H9 (cell line): Measurements from ENCODE around the gene STARD7. TPM values are rescaled to one million over a fixed set of nuclear protein-coding genes. Genes with fewer than 3 reads are reported as not detected.

ENCODE experiments used
- DNase-seq: peaks from one replicate; pipeline ENCODE4 v3.0.0-alpha.2; 2017
- H2AFZ ChIP-seq: one replicate; pipeline ENCODE4 v1.6.1; 2013; ENCODE audit warnings: mild to moderate bottlenecking, low read length, control low read depth, moderate library complexity
- H2AK5ac ChIP-seq: 2 replicates; pipeline ENCODE4 v1.6.1; 2013; ENCODE audit warnings: low read length, control low read depth, mixed read lengths; ENCODE audit not compliant: insufficient read length
- H2BK120ac ChIP-seq: one replicate; pipeline ENCODE4 v1.6.1; 2013; ENCODE audit warnings: low read depth, mild to moderate bottlenecking, low read length, control low read depth, inconsistent platforms; ENCODE audit not compliant: poor library complexity, severe bottlenecking
- H2BK12ac ChIP-seq: 2 replicates; pipeline ENCODE4 v1.6.1; 2013; ENCODE audit warnings: low read length, control low read depth, mixed read lengths, low read depth; ENCODE audit not compliant: insufficient read length
- H2BK15ac ChIP-seq: 2 replicates; pipeline ENCODE4 v1.6.1; 2013; ENCODE audit warnings: low read depth, low read length, control low read depth
- H2BK20ac ChIP-seq: one replicate; pipeline ENCODE4 v1.6.1; 2013; ENCODE audit warnings: low read depth, mild to moderate bottlenecking, low read length, control low read depth, inconsistent platforms; ENCODE audit not compliant: poor library complexity, severe bottlenecking
- H2BK5ac ChIP-seq: 2 replicates; pipeline ENCODE4 v1.6.1; 2013; ENCODE audit warnings: low read length, control low read depth, mixed read lengths; ENCODE audit not compliant: insufficient read length
- H3K14ac ChIP-seq: 2 replicates; pipeline ENCODE4 v1.6.1; 2013; ENCODE audit warnings: low read length, control low read depth; ENCODE audit not compliant: insufficient read depth
- H3K18ac ChIP-seq: 2 replicates; pipeline ENCODE4 v1.6.1; 2013; ENCODE audit warnings: low read depth, mild to moderate bottlenecking, mixed read lengths, low read length, control low read depth; ENCODE audit not compliant: insufficient read length
- H3K23ac ChIP-seq: 2 replicates; pipeline ENCODE4 v1.6.1; 2013; ENCODE audit warnings: low read length, control low read depth, mixed read lengths, low read depth; ENCODE audit not compliant: insufficient read length
- H3K23me2 ChIP-seq: 2 replicates; pipeline ENCODE4 v1.6.1; 2013; ENCODE audit warnings: low read depth, mild to moderate bottlenecking, mixed read lengths, low read length, control low read depth; ENCODE audit not compliant: insufficient read length, poor library complexity, severe bottlenecking
- H3K27ac ChIP-seq: 2 replicates; pipeline ENCODE4 v1.5.1; 2013; ENCODE audit warnings: low read length, control low read depth, mixed read lengths, low read depth; ENCODE audit not compliant: insufficient read length
- H3K27me3 ChIP-seq: 2 replicates; pipeline ENCODE4 v1.6.1; 2013; ENCODE audit warnings: low read length, control low read depth, inconsistent platforms; ENCODE audit not compliant: insufficient read depth
- H3K4ac ChIP-seq: 2 replicates; pipeline ENCODE4 v1.6.1; 2013; ENCODE audit warnings: low read depth, mild to moderate bottlenecking, control low read depth, inconsistent platforms, low read length, moderate library complexity
- H3K4me1 ChIP-seq: 2 replicates; pipeline ENCODE4 v1.6.1; 2013; ENCODE audit warnings: low read length, control low read depth, inconsistent platforms; ENCODE audit not compliant: insufficient read depth
- H3K4me2 ChIP-seq: 2 replicates; pipeline ENCODE4 v1.6.1; 2013; ENCODE audit warnings: low read length, control low read depth, mixed read lengths; ENCODE audit not compliant: insufficient read length, insufficient read depth
- H3K56ac ChIP-seq: 2 replicates; pipeline ENCODE4 v1.6.1; 2013; ENCODE audit warnings: low read depth, mild to moderate bottlenecking, mixed read lengths, low read length, control low read depth; ENCODE audit not compliant: insufficient read length
- H3K79me1 ChIP-seq: 2 replicates; pipeline ENCODE4 v1.6.1; 2013; ENCODE audit warnings: low read depth, mild to moderate bottlenecking, moderate library complexity, low read length, control low read depth, inconsistent platforms; ENCODE audit not compliant: insufficient read depth, poor library complexity, severe bottlenecking
- H3K79me2 ChIP-seq: 2 replicates; pipeline ENCODE4 v1.6.1; 2013; ENCODE audit warnings: low read length, control low read depth, inconsistent platforms; ENCODE audit not compliant: insufficient read depth
- H3K9ac ChIP-seq: 2 replicates; pipeline ENCODE4 v1.6.1; 2013; ENCODE audit warnings: low read length, control low read depth, mixed read lengths; ENCODE audit not compliant: insufficient read length; ENCODE audit errors: extremely low read depth
- H3K9me3 ChIP-seq: one replicate; pipeline ENCODE4 v1.6.1; 2013; ENCODE audit warnings: low read depth, low read length, inconsistent platforms; ENCODE audit not compliant: control insufficient read depth
- H3T11ph ChIP-seq: one replicate; pipeline ENCODE4 v1.6.1; 2013; ENCODE audit warnings: mild to moderate bottlenecking, low read length, control low read depth, inconsistent platforms
- H4K20me1 ChIP-seq: one replicate; pipeline ENCODE4 v1.6.1; 2013; ENCODE audit not compliant: control insufficient read depth, insufficient read length, insufficient read depth
- H4K5ac ChIP-seq: 2 replicates; pipeline ENCODE4 v1.6.1; 2013; ENCODE audit warnings: low read depth, mild to moderate bottlenecking, mixed read lengths, low read length, control low read depth; ENCODE audit not compliant: insufficient read length
- H4K8ac ChIP-seq: replicated peaks from 2 replicates; pipeline ENCODE4 v1.6.1; 2013; ENCODE audit warnings: low read length, control low read depth, mixed read lengths, low read depth; ENCODE audit not compliant: insufficient read length
- H4K91ac ChIP-seq: 2 replicates; pipeline ENCODE4 v1.6.1; 2013; ENCODE audit warnings: low read depth, mild to moderate bottlenecking, moderate library complexity, mixed read lengths, low read length, control low read depth; ENCODE audit not compliant: insufficient read length
- H3K27ac Mint-ChIP-seq, 3 experiments: 2 replicates in 2 of 3; 3 replicates in 1 of 3; pipeline ENCODE4 v1.8.0; 2020 to 2021; ENCODE audit warnings: mixed read lengths in 3 of 3, mild to moderate bottlenecking in 1 of 3, moderate library complexity in 1 of 3
- H3K27me3 Mint-ChIP-seq: 2 replicates; pipeline ENCODE4 v1.8.0; 2021; ENCODE audit warnings: low read depth, mild to moderate bottlenecking, moderate library complexity, mixed read lengths
- H3K36me3 Mint-ChIP-seq, 3 experiments: 2 replicates in 2 of 3; 3 replicates in 1 of 3; pipeline ENCODE4 v1.8.0; 2020 to 2021; ENCODE audit warnings: low read depth in 3 of 3, mixed read lengths in 3 of 3; ENCODE audit not compliant: insufficient read depth in 1 of 3
- H3K4me1 Mint-ChIP-seq, 2 experiments: 2 replicates each; pipeline ENCODE4 v1.8.0; 2020; ENCODE audit warnings: mixed read lengths in 2 of 2
- H3K4me3 Mint-ChIP-seq, 2 experiments: 2 replicates in 1 of 2; 3 replicates in 1 of 2; pipeline ENCODE4 v1.8.0; 2020 to 2021; ENCODE audit warnings: mild to moderate bottlenecking in 2 of 2, mixed read lengths in 2 of 2, moderate library complexity in 1 of 2
- H3K9me3 Mint-ChIP-seq, 2 experiments: 2 replicates in 1 of 2; 3 replicates in 1 of 2; pipeline ENCODE4 v1.8.0; 2020; ENCODE audit warnings: mild to moderate bottlenecking in 2 of 2, mixed read lengths in 2 of 2, moderate library complexity in 1 of 2
- WGBS: extraction: QIAGEN DNeasy Blood & Tissue Kit; methylation state at CpG from one replicate; pipeline ENCODE4 v1.1.7; 2013; ENCODE audit warnings: missing lambda C conversion rate, low lambda C conversion rate, mixed read lengths; ENCODE audit not compliant: insufficient read length; ENCODE audit errors: extremely low coverage; 5-methylcytosine and 5-hydroxymethylcytosine counted together
- total RNA-seq: library from RNA; stranded (reverse); gene quantifications from 2 replicates; pipeline ENCODE4 v1.2.1, GENCODE V29; 2021
- TF ChIP-seq, protein P1 (sequence below): fragments of 200-600 bp; sonication (generic); conservative IDR thresholded peaks from 3 replicates; pipeline ENCODE4 v1.8.0; 2021; ENCODE audit warnings: antibody characterized with exemption, mild to moderate bottlenecking

Gene STARD7
- total RNA-seq, 1 experiment from 2014 or later = 212 TPM

DNA sequence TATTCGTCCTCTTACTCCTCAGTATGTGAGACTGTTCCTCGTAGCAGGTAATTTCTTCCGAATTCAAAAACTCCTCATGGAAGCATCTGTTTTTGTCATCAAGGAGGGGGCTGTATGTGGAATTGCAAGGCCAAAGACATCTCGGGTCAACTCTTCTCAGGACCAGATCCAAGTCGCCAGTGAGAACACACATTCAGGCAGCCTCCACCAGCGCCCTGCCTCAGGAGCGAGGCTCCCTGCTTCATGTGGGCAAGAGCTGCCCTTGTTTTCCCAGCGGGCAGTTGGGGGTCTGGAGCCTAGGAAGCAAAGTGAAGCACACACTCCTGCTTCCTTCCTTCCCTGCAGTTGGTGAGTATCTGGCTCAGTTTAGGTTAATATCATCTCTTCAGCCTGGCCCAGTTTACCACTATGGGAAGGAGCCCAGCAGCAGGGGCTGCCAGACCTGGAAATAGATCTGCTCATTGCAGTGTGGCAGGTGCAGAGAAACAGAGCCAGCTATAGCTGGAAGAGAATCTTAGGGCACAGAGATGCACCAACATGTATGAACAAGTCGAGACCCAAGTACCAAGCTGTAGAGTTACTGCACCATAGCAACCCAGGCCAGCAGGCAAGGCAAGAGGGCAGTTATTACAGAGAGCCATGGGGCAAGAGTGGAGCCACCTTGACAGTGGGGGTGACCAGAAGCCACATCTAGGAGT lies 31.9 kb upstream of the STARD7 start:
- no peak for DNase-seq
- peaks cover 9% of the 10 kb centered on the region in 2 experiments for H3K4me1 Mint-ChIP-seq
- H2BK15ac ChIP-seq = no peak overlapping the region
- no peak overlapping the region for H3K27ac ChIP-seq
- no peaks in the 10 kb centered on the region for H3K36me3 Mint-ChIP-seq
- no CpG with 5 or more reads among the region's 9 CpGs for WGBS
- H2BK120ac ChIP-seq = no peak overlapping the region
- no peaks in the 10 kb centered on the region for H3K79me1 ChIP-seq
- no peak overlapping the region for H3K4ac ChIP-seq
- TF ChIP-seq, protein P1, sequence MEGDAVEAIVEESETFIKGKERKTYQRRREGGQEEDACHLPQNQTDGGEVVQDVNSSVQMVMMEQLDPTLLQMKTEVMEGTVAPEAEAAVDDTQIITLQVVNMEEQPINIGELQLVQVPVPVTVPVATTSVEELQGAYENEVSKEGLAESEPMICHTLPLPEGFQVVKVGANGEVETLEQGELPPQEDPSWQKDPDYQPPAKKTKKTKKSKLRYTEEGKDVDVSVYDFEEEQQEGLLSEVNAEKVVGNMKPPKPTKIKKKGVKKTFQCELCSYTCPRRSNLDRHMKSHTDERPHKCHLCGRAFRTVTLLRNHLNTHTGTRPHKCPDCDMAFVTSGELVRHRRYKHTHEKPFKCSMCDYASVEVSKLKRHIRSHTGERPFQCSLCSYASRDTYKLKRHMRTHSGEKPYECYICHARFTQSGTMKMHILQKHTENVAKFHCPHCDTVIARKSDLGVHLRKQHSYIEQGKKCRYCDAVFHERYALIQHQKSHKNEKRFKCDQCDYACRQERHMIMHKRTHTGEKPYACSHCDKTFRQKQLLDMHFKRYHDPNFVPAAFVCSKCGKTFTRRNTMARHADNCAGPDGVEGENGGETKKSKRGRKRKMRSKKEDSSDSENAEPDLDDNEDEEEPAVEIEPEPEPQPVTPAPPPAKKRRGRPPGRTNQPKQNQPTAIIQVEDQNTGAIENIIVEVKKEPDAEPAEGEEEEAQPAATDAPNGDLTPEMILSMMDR = no peak
- no peak overlapping the region for H3K9ac ChIP-seq
- H3K18ac ChIP-seq = no peak overlapping the region
- no peak overlapping the region for H3K56ac ChIP-seq
- no peaks in the 10 kb centered on the region for H3K9me3 Mint-ChIP-seq
- H3K4me2 ChIP-seq = no peak overlapping the region
- no peak overlapping the region for H2AFZ ChIP-seq
- H3K27me3 Mint-ChIP-seq = no peaks in the 10 kb centered on the region
- no peak overlapping the region for H2BK5ac ChIP-seq
- H3K9me3 ChIP-seq = no peaks in the 10 kb centered on the region
- H2BK20ac ChIP-seq = no peak overlapping the region
- no peaks in the 10 kb centered on the region for H3K27me3 ChIP-seq
- no peaks in the 10 kb centered on the region for H3K23me2 ChIP-seq
- H3T11ph ChIP-seq = no peak overlapping the region
- no peak overlapping the region for H3K27ac Mint-ChIP-seq
- no peak overlapping the region for H2AK5ac ChIP-seq
- H3K79me2 ChIP-seq = no peaks in the 10 kb centered on the region
- no peak overlapping the region for H3K4me3 Mint-ChIP-seq
- no peaks in the 10 kb centered on the region for H3K4me1 ChIP-seq
- no peak overlapping the region for H3K14ac ChIP-seq
- H4K91ac ChIP-seq = no peak overlapping the region
- H4K8ac ChIP-seq = no peak overlapping the region
- no peak overlapping the region for H4K5ac ChIP-seq
- no peak overlapping the region for H2BK12ac ChIP-seq
- no peaks in the 10 kb centered on the region for H4K20me1 ChIP-seq
- no peak overlapping the region for H3K23ac ChIP-seq
